ENCODE results near the gene POGLUT3. TPM values are rescaled to one million over a fixed set of nuclear protein-coding genes. Genes with fewer than 3 reads are reported as not detected.

Gene POGLUT3
- total and polyA plus RNA-seq, 9 of the 15 experiments (the other 6 are each of a cell fraction or from before 2014, with no cell fraction given): 4.6 to 29.7 (median 17.8) TPM

DNA sequence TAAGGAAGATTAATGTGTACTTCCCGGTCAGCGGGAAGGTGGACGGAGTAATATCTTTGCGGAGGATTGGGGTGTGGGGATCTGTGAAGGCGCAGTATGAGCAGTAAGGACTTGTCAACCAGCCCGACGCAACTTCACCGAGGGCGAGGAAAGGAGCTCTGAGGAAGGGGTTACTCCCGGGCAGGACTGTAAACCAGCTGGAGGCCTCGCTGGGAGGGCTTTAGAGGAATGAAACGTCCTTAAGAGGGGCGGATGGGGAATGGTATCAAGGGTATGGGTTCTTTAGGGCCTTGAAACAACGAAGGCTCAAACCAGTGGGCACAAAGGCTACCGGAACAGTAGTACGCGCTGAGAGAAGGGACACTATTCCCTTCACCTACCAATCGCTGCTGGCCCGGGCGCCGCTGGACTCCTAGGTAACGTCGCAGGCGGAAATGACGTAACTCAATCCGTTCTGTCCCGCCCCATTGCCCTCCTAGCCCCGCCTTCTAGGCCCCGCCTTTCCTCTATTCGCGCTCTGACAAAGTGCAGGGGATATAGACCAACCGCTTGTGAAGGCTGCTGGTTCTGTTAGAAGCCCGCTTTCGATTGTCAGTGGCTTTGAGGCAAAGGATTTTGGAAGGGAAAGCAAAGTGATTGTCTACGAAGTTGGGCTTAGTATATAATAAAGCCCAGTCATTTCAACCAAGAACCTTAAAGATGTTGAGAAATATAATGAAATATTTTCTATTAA lies 30.9 kb downstream of the POGLUT3 start, which contains the start of gene C11orf65 (continued):
- TF ChIP-seq, protein P1, sequence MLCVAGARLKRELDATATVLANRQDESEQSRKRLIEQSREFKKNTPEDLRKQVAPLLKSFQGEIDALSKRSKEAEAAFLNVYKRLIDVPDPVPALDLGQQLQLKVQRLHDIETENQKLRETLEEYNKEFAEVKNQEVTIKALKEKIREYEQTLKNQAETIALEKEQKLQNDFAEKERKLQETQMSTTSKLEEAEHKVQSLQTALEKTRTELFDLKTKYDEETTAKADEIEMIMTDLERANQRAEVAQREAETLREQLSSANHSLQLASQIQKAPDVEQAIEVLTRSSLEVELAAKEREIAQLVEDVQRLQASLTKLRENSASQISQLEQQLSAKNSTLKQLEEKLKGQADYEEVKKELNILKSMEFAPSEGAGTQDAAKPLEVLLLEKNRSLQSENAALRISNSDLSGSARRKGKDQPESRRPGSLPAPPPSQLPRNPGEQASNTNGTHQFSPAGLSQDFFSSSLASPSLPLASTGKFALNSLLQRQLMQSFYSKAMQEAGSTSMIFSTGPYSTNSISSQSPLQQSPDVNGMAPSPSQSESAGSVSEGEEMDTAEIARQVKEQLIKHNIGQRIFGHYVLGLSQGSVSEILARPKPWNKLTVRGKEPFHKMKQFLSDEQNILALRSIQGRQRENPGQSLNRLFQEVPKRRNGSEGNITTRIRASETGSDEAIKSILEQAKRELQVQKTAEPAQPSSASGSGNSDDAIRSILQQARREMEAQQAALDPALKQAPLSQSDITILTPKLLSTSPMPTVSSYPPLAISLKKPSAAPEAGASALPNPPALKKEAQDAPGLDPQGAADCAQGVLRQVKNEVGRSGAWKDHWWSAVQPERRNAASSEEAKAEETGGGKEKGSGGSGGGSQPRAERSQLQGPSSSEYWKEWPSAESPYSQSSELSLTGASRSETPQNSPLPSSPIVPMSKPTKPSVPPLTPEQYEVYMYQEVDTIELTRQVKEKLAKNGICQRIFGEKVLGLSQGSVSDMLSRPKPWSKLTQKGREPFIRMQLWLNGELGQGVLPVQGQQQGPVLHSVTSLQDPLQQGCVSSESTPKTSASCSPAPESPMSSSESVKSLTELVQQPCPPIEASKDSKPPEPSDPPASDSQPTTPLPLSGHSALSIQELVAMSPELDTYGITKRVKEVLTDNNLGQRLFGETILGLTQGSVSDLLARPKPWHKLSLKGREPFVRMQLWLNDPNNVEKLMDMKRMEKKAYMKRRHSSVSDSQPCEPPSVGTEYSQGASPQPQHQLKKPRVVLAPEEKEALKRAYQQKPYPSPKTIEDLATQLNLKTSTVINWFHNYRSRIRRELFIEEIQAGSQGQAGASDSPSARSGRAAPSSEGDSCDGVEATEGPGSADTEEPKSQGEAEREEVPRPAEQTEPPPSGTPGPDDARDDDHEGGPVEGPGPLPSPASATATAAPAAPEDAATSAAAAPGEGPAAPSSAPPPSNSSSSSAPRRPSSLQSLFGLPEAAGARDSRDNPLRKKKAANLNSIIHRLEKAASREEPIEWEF (CRISPR knock-in tag; IDR thresholded peaks at IDR 0.05): 0 out of 2 replicates have a peak, but pooled peaks have one; percentile 24
- peak; percentile 90; the same call in 1 of the 2 replicates for TF ChIP-seq POLR2AphosphoS2 (IDR thresholded peaks at IDR 0.05; ENCODE audit: low read length)
- no peak for TF ChIP-seq SETDB1 (IDR thresholded peaks at IDR 0.05; ENCODE audit: low read length)
- TF ChIP-seq, protein P2, sequence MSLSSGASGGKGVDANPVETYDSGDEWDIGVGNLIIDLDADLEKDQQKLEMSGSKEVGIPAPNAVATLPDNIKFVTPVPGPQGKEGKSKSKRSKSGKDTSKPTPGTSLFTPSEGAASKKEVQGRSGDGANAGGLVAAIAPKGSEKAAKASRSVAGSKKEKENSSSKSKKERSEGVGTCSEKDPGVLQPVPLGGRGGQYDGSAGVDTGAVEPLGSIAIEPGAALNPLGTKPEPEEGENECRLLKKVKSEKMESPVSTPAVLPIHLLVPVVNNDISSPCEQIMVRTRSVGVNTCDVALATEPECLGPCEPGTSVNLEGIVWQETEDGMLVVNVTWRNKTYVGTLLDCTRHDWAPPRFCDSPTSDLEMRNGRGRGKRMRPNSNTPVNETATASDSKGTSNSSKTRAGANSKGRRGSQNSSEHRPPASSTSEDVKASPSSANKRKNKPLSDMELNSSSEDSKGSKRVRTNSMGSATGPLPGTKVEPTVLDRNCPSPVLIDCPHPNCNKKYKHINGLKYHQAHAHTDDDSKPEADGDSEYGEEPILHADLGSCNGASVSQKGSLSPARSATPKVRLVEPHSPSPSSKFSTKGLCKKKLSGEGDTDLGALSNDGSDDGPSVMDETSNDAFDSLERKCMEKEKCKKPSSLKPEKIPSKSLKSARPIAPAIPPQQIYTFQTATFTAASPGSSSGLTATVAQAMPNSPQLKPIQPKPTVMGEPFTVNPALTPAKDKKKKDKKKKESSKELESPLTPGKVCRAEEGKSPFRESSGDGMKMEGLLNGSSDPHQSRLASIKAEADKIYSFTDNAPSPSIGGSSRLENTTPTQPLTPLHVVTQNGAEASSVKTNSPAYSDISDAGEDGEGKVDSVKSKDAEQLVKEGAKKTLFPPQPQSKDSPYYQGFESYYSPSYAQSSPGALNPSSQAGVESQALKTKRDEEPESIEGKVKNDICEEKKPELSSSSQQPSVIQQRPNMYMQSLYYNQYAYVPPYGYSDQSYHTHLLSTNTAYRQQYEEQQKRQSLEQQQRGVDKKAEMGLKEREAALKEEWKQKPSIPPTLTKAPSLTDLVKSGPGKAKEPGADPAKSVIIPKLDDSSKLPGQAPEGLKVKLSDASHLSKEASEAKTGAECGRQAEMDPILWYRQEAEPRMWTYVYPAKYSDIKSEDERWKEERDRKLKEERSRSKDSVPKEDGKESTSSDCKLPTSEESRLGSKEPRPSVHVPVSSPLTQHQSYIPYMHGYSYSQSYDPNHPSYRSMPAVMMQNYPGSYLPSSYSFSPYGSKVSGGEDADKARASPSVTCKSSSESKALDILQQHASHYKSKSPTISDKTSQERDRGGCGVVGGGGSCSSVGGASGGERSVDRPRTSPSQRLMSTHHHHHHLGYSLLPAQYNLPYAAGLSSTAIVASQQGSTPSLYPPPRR (CRISPR knock-in tag; IDR thresholded peaks at IDR 0.05; ENCODE audit: borderline replicate concordance): no peak
- no peak for TF ChIP-seq SMAD2 (IDR thresholded peaks at IDR 0.05; ENCODE audit: low read depth, low read length)
- no peak for TF ChIP-seq SNRNP70 (optimal IDR thresholded peaks at IDR 0.05; ENCODE audit: low read depth, low read length)
- peak; percentile 81 for TF ChIP-seq NFRKB (IDR thresholded peaks at IDR 0.05; ENCODE audit: low read depth)
- TF ChIP-seq ZNF316 (IDR thresholded peaks at IDR 0.05): no peak
- peak; percentile 99 for TF ChIP-seq POLR2A (conservative IDR thresholded peaks at IDR 0.05)
- peak; percentile 47 to 59; a peak in 2 of 4 replicates for TF ChIP-seq NRF1 (conservative IDR thresholded peaks at IDR 0.05 in 1 of 2, IDR thresholded peaks at IDR 0.05 in 1 of 2)
- TF ChIP-seq MTF1 (CRISPR knock-in tag; IDR thresholded peaks at IDR 0.05; ENCODE audit: borderline replicate concordance): no peak
- no peak for TF ChIP-seq RBM14 (IDR thresholded peaks at IDR 0.05; ENCODE audit: borderline replicate concordance, insufficient read depth, low read depth, low read length)
- TF ChIP-seq JUNB (CRISPR knock-in tag; conservative IDR thresholded peaks at IDR 0.05): no peak
- no peak for TF ChIP-seq SIRT6 (IDR thresholded peaks at IDR 0.05; ENCODE audit: low read depth, low read length)
- TF ChIP-seq ZNF431 (CRISPR knock-in tag; IDR thresholded peaks at IDR 0.05): no peak
- TF ChIP-seq RAD21 (CRISPR knock-in tag; conservative IDR thresholded peaks at IDR 0.05 in 1 of 2, IDR thresholded peaks at IDR 0.05 in 1 of 2): peak in 1 of 2 experiments; percentile 15; a peak in 1 of 4 replicates
- TF ChIP-seq, protein P3, sequence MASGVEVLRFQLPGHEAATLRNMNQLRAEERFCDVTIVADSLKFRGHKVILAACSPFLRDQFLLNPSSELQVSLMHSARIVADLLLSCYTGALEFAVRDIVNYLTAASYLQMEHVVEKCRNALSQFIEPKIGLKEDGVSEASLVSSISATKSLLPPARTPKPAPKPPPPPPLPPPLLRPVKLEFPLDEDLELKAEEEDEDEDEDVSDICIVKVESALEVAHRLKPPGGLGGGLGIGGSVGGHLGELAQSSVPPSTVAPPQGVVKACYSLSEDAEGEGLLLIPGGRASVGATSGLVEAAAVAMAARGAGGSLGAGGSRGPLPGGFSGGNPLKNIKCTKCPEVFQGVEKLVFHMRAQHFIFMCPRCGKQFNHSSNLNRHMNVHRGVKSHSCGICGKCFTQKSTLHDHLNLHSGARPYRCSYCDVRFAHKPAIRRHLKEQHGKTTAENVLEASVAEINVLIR (CRISPR knock-in tag; IDR thresholded peaks at IDR 0.05): peak; percentile 85

All from K562 (cell line).